Fibroblast of villous mesenchyme (primary cell): Measurements from ENCODE around the gene CIAO1. TPM values are rescaled to one million over a fixed set of nuclear protein-coding genes. Genes with fewer than 3 reads are reported as not detected.
"Not testable (repeated sequence)": the region's sequence is repeated elsewhere in the genome, so short reads cannot be mapped to it uniquely, and the experiment has no call there.

Experiments used
- DNase-seq: peaks from one replicate; pipeline ENCODE4 v3.0.0-alpha.2; 2010; ENCODE audit warnings: low read depth
- H3K4me3 ChIP-seq: 2 replicates; pipeline ENCODE4 v1.5.1; 2011; ENCODE audit warnings: low read depth, mild to moderate bottlenecking, low read length
- CTCF ChIP-seq: IDR thresholded peaks from 2 replicates; pipeline ENCODE4 v1.5.1; 2012; ENCODE audit warnings: low read depth, mild to moderate bottlenecking, low read length; ENCODE audit not compliant: insufficient read depth
- total RNA-seq: library from RNA; depleted of rRNA; stranded (reverse); fragments of >200 nt; gene quantifications from 2 replicates; pipeline ENCODE4 v1.2.3, GENCODE V29; 2012

CIAO1 gene
- 93.7 and 108 TPM in 2 replicates for total RNA-seq

GRCh38 chr2:96265840-96266679 lies at the start of gene CIAO1, which contains the start of gene TMEM127:
CIAO1 (plus strand) TSS chr2:96266225; CDS start chr2:96266351, 126 bp downstream.
TMEM127 (minus strand) TSS chr2:96265997; CDS start chr2:96265381, 616 bp downstream.
- H3K4me3 ChIP-seq: peak within 1 kb of the TSS; percentile 93
- DNase-seq: peak; percentile 99
- peak; percentile 44 for TF ChIP-seq CTCF

GRCh38 chr2:96218508-96219131 lies 47.4 kb upstream of the CIAO1 start:
- H3K4me3 ChIP-seq: no peak overlapping the region
- no peak for DNase-seq
- TF ChIP-seq CTCF: no peak

GRCh38 chr2:96219959-96220358 lies 46.1 kb upstream of the CIAO1 start:
- DNase-seq, H3K4me3 ChIP-seq: not testable (repeated sequence)

GRCh38 chr2:96221106-96221505 lies 44.9 kb upstream of the CIAO1 start:
- not testable (repeated sequence) for H3K4me3 ChIP-seq, DNase-seq

- TF ChIP-seq CTCF: no peak
- H3K4me3 ChIP-seq: no peak overlapping the region
- no peak for DNase-seq
Measured at GRCh38 chr2:96225016-96225533, 41.0 kb upstream of the CIAO1 start.

- no peak for DNase-seq
- TF ChIP-seq CTCF: no peak
- no peak overlapping the region for H3K4me3 ChIP-seq
Measured at GRCh38 chr2:96231316-96231715, 34.7 kb upstream of the CIAO1 start.

GRCh38 chr2:96233436-96233835 lies 32.6 kb upstream of the CIAO1 start:
- TF ChIP-seq CTCF: no peak

More at GRCh38 chr2:96233436-96233835, 32.6 kb upstream of the CIAO1 start:
- no peak for DNase-seq
- H3K4me3 ChIP-seq: no peak overlapping the region
